ENCODE results near the gene PTPRN2. TPM values are rescaled to one million over a fixed set of nuclear protein-coding genes. Genes with fewer than 3 reads are reported as not detected.

PTPRN2 gene
- total RNA-seq, 1 donor = 0.27 TPM

GRCh38 chr7:157543276-157543675 is 1044.3 kb downstream of the PTPRN2 start:
- DNase-seq (ENCODE audit: low read depth in 2 of 3, low spot score in 2 of 3) = no peak

GRCh38 chr7:157542068-157543021 is 1045.3 kb downstream of the PTPRN2 start:
- DNase-seq (ENCODE audit: low read depth in 2 of 3, low spot score in 2 of 3) = no peak

- no peak for DNase-seq (ENCODE audit: low read depth in 2 of 3, low spot score in 2 of 3)
Measured at GRCh38 chr7:157541295-157542067, 1046.1 kb downstream of the PTPRN2 start.

- DNase-seq (ENCODE audit: low read depth in 2 of 3, low spot score in 2 of 3) = no peak
Measured at GRCh38 chr7:157540606-157541294, 1046.9 kb downstream of the PTPRN2 start.

- no peak for DNase-seq (ENCODE audit: low read depth in 2 of 3, low spot score in 2 of 3)
Measured at GRCh38 chr7:157540020-157540419, 1047.6 kb downstream of the PTPRN2 start.

GRCh38 chr7:157539521-157539920 is 1048.1 kb downstream of the PTPRN2 start:
- DNase-seq (ENCODE audit: low read depth in 2 of 3, low spot score in 2 of 3) = no peak

GRCh38 chr7:157538735-157539134 is 1048.9 kb downstream of the PTPRN2 start:
- DNase-seq (ENCODE audit: low read depth in 2 of 3, low spot score in 2 of 3) = no peak

- DNase-seq (ENCODE audit: low read depth in 2 of 3, low spot score in 2 of 3) = no peak
Measured at GRCh38 chr7:157538321-157538720, 1049.3 kb downstream of the PTPRN2 start.

- no peak for DNase-seq (ENCODE audit: low read depth in 2 of 3, low spot score in 2 of 3)
Measured at GRCh38 chr7:157537056-157537455, 1050.6 kb downstream of the PTPRN2 start.

GRCh38 chr7:157532068-157532467 is 1055.6 kb downstream of the PTPRN2 start:
- no peak for DNase-seq (ENCODE audit: low read depth in 2 of 3, low spot score in 2 of 3)

- DNase-seq (ENCODE audit: low read depth in 2 of 3, low spot score in 2 of 3) = no peak
Measured at GRCh38 chr7:157529768-157530560, 1057.7 kb downstream of the PTPRN2 start.

- DNase-seq (ENCODE audit: low read depth in 2 of 3, low spot score in 2 of 3) = no peak
Measured at GRCh38 chr7:157528785-157529341, 1058.8 kb downstream of the PTPRN2 start.

GRCh38 chr7:157527686-157528085 is 1059.9 kb downstream of the PTPRN2 start:
- no peak for DNase-seq (ENCODE audit: low read depth in 2 of 3, low spot score in 2 of 3)

GRCh38 chr7:157526913-157527634 is 1060.5 kb downstream of the PTPRN2 start:
- DNase-seq (ENCODE audit: low read depth in 2 of 3, low spot score in 2 of 3) = no peak

GRCh38 chr7:157526005-157526912 is 1061.4 kb downstream of the PTPRN2 start:
- no peak for DNase-seq (ENCODE audit: low read depth in 2 of 3, low spot score in 2 of 3)

GRCh38 chr7:157525491-157525915 is 1062.1 kb downstream of the PTPRN2 start:
- DNase-seq (ENCODE audit: low read depth in 2 of 3, low spot score in 2 of 3) = no peak

- no peak for DNase-seq (ENCODE audit: low read depth in 2 of 3, low spot score in 2 of 3)
Measured at GRCh38 chr7:157524731-157525130, 1062.9 kb downstream of the PTPRN2 start.

GRCh38 chr7:157523766-157524421 is 1063.7 kb downstream of the PTPRN2 start:
- no peak for DNase-seq (ENCODE audit: low read depth in 2 of 3, low spot score in 2 of 3)
